GM21528 (cell line): ENCODE results near the gene POLA1.

Experiments
- ATAC-seq: cut with Tn5 transposase; IDR thresholded peaks from one replicate; pipeline ENCODE4 v1.9.1; 2021; ENCODE audit warnings: mild to moderate bottlenecking, moderate library complexity; ENCODE audit not compliant: unreplicated experiment, low FRiP score

Gene POLA1

DNA sequence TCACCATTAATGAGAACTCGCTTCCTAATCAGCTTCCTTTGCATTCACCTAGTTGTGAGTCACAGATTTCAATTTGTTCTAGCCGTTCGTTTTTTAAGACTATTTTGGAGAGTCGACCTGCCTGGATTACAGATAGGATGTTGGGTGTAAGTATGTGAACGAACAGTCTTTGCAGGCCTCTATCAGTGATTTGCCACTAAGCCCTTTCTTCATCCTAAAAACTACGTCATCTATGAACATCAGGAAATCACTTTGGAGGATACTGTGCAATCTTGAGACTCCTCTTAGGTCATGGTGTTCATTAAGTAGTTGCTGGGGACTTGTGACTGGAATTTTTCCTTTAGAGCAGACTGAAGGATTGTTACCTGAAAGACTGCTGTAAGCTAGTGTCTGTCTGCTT, 1.1 kb downstream of the POLA1 start:
- ATAC-seq = no peak

DNA sequence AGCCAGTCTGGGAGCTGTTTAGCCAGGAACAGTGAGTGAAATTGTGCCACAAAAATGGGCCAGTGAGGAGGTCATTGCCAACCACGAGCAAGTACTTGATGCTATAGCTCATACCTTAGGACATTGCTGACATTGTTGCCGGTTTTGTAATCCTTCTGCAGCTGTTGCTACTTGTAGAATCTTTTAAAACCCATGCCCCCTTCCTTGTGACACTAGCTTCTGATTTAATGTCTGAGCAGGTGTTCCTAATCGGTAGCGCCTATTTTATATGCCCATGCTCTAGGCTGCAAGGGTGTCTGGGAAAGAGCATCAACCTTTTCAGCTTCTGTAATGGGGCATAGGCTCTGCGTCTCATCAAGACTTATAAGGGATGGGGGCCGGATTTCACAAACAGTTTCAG, 2.6 kb downstream of the POLA1 start:
- ATAC-seq = no peak

- peak; percentile 98 for ATAC-seq
Observed at GRCh38 chrX:24702362-24703184, 8.9 kb downstream of the POLA1 start.

GRCh38 chrX:24703185-24703494, 9.4 kb downstream of the POLA1 start:
- no peak for ATAC-seq

DNA sequence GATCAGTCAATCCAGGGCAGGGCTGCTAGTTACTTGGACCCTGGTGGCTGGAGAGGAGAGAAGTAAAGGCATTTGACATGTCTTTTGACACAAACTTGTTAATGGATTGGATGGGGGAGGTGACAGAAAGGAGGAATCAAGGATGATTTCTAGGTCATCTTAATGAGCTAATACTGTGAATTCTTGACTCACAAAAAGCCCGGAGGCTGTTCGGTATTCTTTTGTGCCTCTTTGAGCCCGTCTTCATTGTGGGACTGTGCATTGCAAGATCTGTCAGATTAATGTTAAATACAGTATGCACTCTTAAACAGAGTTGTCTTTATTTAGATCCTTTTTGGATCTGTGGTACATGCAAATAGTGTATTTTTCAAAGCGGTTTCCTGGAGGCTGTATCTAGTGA, 25.1 kb downstream of the POLA1 start:
- no peak for ATAC-seq

DNA sequence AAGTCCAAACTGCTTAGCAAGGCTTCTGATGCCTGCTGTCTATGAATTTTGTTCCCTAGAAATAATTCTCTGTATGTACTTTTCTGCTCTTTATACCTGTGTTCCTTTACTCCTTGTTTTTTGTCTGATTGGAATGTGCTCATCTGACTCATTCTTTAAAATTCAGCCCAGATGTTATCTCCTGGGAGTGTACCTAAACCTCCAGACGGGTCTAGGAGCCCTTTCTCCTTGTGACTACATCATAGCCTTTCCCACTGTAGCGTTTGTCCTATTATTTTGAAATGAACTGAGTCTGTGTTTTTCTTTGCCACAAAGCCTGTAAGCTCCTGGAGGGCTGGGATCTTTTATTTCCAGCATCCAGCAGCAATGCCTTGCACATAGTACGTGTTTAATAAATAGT, 26.3 kb downstream of the POLA1 start:
- no peak for ATAC-seq

GRCh38 chrX:24728530-24728929, 34.8 kb downstream of the POLA1 start:
- ATAC-seq = no peak

DNA sequence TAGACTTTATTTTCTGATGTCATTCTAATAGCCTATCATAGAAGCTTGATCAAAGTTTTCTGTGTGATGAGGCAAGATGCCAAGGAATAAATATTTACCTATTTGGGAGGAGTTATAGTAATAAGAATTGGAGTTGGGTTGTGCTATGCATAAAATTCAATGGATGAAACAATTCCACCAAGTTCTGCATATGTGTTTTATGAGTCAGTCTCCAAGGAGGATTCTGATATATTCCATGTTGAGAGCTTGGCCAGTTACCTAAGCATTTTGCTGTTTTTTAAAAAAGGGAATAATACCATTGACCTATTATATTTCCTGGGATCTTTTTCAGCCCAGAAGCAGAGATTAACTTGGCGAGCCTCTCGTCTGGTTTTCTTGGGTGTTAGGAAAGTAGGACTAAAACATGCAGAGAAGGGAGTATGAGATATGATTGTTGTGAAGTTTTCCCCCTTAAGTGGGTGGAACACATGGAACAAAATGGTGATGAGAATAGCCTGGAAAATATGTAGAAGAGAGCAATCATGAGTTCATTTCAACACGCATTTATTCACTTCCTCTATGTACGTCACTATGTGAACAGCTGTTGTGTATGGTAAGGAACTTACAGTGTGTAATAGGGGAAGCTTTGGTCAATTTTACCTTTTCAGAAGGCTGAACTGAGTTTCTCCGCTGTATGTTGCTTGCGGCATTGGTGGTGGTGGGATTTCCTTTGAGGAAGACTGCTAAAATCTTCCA, 39.2 kb downstream of the POLA1 start:
- no peak for ATAC-seq

GRCh38 chrX:24741330-24741729, 47.6 kb downstream of the POLA1 start:
- ATAC-seq = no peak

GRCh38 chrX:24748196-24748595, 54.5 kb downstream of the POLA1 start:
- ATAC-seq = no peak

DNA sequence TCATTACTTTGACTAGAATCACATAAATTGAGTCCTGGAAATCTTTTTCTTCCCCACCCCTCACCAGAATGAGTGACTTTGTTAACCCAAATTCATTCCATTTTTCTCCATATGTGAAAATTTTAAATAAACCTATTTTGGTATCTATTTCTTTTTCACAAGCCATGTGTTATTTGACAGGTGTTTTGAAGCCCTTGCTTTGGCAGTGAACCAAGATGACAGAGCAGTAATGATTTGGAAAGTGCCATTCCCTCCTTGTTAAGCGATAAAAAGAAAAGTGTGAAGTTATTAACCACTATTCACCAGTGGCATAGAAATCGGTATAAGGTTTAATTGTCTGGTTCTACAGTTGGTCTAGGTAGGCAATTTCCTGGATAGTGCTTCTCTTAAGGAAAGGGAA, 66.1 kb downstream of the POLA1 start:
- no peak for ATAC-seq

DNA sequence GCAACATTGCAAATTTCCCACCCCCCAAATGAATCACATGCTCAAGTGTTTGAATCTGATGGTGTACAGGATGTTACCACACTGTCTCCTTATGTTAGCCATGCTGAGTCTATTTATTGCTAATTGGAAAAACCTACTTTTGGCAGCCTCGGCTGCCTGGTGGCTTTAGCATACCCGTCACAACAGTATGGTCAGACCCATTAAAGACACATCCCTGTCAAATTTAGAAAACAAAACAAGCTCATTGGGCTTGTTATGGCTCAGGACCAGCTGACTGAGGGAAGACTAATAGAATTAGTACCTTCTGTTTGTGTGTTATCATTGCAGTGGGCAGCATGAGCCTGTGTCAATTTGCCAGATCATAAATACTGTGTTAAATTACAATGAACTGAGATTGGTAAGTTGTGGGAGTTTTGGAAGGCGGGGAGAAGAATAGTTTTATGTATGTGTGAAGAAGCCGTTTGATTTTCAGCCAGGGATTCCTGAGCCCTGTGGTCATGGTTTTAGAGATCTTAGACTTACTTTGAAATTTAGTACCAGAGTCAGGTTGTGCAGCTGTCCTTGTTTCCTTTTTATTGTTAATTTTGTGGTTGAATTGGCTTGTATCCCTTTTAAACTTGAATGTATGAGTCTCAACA, 66.8 kb downstream of the POLA1 start:
- no peak for ATAC-seq

GRCh38 chrX:24761306-24761705, 67.6 kb downstream of the POLA1 start:
- no peak for ATAC-seq

DNA sequence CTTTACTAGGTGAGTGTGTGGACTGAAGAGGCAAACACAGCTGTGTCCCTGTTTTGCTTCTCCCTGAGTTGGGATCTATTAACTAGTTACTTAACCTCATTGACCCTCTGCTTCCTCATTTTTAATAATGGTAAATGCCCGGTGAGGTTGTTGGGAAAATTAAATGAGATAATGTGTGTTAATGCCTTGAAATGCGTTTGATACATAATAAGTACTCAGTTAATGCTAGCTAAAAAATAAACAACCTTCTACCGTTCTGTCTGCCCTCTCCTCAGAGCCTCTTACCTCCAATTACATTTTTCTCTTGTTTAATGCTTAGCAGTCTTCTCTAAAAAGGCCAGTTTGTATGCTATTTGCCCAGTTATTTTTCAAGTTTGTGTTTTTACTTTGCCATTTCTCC, 70.3 kb downstream of the POLA1 start:
- ATAC-seq = no peak

DNA sequence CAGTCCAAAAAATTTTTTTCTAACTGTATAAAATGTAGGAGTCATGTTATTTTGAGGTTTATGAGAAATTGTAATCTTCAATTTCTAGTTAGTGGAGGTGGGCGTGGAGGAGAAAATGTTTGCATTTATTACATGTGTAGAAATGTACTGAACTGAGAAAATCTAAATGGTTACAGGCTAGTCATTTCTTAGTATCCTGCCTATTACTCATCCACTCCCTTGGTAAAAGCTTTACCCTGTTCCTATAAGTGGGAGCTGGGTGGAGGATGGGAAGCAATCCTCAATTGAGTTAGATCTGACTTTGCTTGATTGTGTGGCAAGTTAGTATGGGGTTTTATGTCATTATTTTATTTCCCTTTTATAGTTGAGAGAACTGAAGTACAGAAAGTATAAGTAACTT, 73.8 kb downstream of the POLA1 start:
- no peak for ATAC-seq

DNA sequence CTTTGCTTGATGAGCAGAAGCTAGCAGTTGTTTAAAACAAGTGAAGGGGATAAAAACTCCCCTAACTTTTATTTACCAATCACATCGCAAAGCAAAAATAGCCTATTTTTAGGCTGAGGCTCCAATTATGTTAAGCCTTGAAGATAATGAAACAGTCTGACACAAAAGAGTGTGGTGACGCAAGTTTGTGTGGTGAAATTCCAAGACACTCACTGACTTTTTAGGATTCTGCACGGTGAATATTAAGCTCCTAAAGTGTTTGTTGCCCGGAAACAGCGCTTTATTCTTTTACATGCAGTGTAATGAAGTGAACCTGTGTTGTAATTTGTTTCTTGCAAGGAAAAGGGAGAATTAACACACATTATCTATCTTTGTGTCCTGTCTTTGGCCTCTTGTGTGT, 74.8 kb downstream of the POLA1 start:
- ATAC-seq = no peak

GRCh38 chrX:24774650-24775049, 80.9 kb downstream of the POLA1 start:
- ATAC-seq = no peak

DNA sequence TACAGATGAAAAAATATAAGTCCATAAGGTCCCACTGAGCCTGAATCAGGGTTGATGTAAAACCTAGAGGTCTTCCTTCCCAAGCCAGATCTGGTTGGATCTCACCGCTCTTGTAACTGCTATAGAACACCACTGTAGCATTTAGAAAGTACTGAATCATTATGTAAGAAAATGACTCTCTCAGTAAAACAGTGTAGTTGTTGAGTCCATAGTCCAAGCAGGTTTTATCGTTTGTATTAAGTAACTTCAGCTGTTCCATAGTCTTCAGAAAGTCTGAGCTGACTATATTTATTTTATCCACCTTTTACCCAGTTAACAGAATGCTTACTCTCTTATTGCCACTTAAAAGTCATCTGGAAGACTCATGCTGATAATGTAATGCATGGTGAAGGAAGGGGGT, 82.2 kb downstream of the POLA1 start:
- no peak for ATAC-seq

DNA sequence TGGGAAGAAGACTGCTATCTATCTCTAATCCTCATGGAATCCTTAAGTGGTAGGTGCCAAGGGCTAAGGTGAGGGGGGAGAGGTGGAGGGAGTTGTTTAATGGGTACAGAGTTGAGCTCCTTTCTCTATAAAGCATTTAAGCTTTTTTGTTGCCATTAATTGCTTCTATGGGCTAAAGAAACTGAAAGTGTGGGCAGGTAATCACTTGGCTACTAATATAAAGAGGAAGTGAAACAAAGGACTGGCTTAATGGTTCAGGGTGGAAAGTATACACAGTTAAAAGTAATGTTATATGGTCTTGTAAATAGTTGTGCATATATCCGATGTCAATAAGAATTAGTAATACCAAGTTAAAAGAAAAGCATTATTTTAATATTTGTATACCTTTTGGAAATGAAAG, 83.9 kb downstream of the POLA1 start:
- peak; percentile 97 for ATAC-seq

GRCh38 chrX:24782011-24782410, 88.3 kb downstream of the POLA1 start:
- no peak for ATAC-seq

GRCh38 chrX:24789047-24789446, 95.3 kb downstream of the POLA1 start:
- ATAC-seq = no peak

DNA sequence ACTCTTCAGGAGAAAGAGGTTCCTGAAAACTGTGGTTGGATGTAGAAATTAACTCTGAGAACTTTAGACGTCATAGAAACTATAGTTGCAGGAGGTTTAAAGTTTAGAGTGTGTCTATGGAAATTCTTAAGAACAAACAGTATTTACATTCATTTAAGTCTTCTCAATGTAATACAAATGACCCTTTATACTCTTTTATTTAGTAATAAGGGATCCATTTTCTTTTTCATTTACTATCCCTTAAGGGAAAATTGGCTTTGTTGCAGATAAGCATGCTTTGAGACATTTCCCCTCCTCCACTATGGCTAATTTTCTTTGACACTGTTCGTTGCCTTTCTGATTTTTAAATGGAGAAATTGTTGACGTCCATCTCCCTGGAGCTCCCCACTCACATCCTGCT, 96.4 kb downstream of the POLA1 start:
- no peak for ATAC-seq
